NCI-H1092 treated with DMSO at 0.1 percent for 48 hours (cell line): ENCODE results near the gene PCDH11Y.
"Not testable (repeated sequence)": the region's sequence is repeated elsewhere in the genome, so short reads cannot be mapped to it uniquely, and the experiment has no call there.

Experiments
- DNase-seq: peaks from one replicate; lab custom pipeline; 2025; lab: John Stamatoyannopoulos, UW

Gene PCDH11Y

GRCh38 chrY:5000057-5000456 is at the start of gene PCDH11Y:
Gene PCDH11Y, plus strand, starts transcription at chrY:5000296. Its CDS starts 56,804 bp downstream, at chrY:5057100.
- DNase-seq: not testable (repeated sequence)

DNA sequence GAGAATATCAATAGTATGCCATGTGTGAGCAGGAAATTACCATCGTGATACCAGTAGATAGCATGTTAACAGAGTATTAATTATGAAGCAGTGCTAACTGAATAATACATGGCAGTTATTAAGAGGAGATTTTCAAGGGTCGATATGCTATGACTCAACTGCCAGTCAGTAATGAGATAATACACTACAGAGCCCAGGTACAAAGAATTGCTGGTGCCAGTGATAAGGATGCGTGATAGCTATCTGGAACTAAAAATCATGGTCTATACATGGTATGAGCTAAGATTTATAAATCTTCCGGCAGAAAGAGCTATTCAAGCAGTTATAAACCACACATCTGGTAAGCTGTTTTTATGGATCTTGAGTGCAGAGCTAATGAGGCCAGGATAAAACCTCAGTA is 32.2 kb upstream of the PCDH11Y start:
- not testable (repeated sequence) for DNase-seq

- not testable (repeated sequence) for DNase-seq
Observed at GRCh38 chrY:4991743-4992400, 8.2 kb upstream of the PCDH11Y start.

GRCh38 chrY:4994892-4995291 is 5.2 kb upstream of the PCDH11Y start:
- not testable (repeated sequence) for DNase-seq

- not testable (repeated sequence) for DNase-seq
Observed at GRCh38 chrY:5002476-5003184, 2.5 kb downstream of the PCDH11Y start.

- DNase-seq: not testable (repeated sequence)
Observed at GRCh38 chrY:5038972-5039523, 39.0 kb downstream of the PCDH11Y start.

GRCh38 chrY:5083017-5083416 is 82.9 kb downstream of the PCDH11Y start:
- not testable (repeated sequence) for DNase-seq

- not testable (repeated sequence) for DNase-seq
Observed at GRCh38 chrY:5182998-5183397, 182.9 kb downstream of the PCDH11Y start.

GRCh38 chrY:5215116-5215515 is 215.0 kb downstream of the PCDH11Y start:
- not testable (repeated sequence) for DNase-seq

GRCh38 chrY:5324931-5325330 is 324.8 kb downstream of the PCDH11Y start:
- DNase-seq: not testable (repeated sequence)

DNA sequence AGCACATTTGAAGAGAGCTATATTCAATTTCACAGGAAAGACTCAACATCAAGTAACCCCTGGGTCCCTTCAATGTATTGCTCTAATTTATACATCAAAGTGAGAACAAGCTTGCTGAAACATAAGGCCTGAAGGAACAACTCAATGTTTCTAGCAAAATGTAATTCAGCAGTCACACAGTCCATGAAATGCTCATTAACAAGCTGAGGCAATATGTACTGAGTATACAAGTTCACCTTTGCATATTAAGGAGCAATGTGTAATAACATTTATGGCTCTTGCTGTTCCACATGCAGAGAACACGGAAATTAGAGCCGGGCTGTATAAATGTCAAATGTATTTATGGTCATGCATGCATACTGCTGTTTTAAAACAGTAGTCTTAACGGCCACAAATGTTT is 342.1 kb downstream of the PCDH11Y start:
- not testable (repeated sequence) for DNase-seq

DNA sequence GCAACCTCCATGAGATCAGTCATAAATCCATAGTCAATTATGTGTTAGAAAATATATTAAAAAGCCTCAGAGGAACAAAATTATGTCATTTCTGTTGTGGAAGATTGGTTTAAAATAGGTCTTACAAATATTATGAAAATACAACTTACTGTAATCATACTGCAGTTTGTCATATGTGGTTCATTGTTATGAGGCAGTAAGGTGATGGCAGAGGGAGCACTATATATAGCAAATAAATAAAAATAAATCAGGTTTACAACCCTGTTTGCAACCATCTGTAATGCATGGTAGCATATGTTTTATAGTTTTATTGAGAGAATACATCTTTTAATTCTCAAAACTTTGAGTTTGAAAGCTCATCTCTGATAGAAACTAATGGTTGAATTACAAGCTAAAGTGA is 543.6 kb downstream of the PCDH11Y start:
- not testable (repeated sequence) for DNase-seq

- not testable (repeated sequence) for DNase-seq
Observed at GRCh38 chrY:5638589-5638988, 638.5 kb downstream of the PCDH11Y start.

- DNase-seq: not testable (repeated sequence)
Observed at GRCh38 chrY:5679265-5679664, 679.2 kb downstream of the PCDH11Y start.

GRCh38 chrY:5708727-5709126 is 708.6 kb downstream of the PCDH11Y start:
- DNase-seq: not testable (repeated sequence)

- not testable (repeated sequence) for DNase-seq
Observed at GRCh38 chrY:5709788-5710381, 709.8 kb downstream of the PCDH11Y start.

- DNase-seq: not testable (repeated sequence)
Observed at GRCh38 chrY:5761403-5761802, 761.3 kb downstream of the PCDH11Y start.

DNA sequence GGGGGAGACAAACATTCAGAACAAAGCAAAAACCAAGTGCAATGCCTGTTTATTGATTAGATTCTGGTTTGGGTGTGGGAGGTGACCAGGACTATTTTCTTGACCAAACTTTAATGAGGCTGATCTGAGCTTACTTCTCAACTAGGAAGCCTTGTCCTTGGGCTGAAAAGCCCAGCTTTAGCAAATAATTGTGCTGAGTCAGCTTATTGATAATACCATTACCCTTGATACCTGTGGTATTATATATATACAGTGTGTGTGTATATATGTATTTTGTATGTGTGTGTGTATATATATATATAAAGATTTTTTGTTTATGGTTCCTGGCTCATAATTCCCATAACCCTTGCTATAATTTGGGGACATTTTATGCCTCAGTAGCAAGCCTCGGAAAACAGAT is 776.4 kb downstream of the PCDH11Y start:
- not testable (repeated sequence) for DNase-seq
